ENCODE data around the gene AADACL4. TPM values are rescaled to one million over a fixed set of nuclear protein-coding genes. Genes with fewer than 3 reads are reported as not detected.

The AADACL4 gene
- total RNA-seq, 1 donor from 2014 or later = not detected

- Mint-ChIP-seq H3K4me3 (ENCODE audit: low read depth) (no peak overlapping the region), H3K4me1 (ENCODE audit: low read depth) (peaks cover 29% of the 10 kb centered on the region), H3K27me3 (ENCODE audit: low read depth) (no peaks in the 10 kb centered on the region), H3K9me3 (peaks cover 4% of the 10 kb centered on the region), H3K36me3 (ENCODE audit: low read depth) (peaks cover 47% of the 10 kb centered on the region), H3K27ac (no peak overlapping the region)
- intact Hi-C loops (cut with micrococcal nuclease) = loop anchor here (5.0 kb wide), 1 partner anchor 91 kb away; no protein-coding TSS in a partner anchor
- DNase-seq (ENCODE audit: low spot score) = no peak
Measured at GRCh38 chr1:12603224-12603623, 40.7 kb upstream of the AADACL4 start.

- Mint-ChIP-seq H3K4me3 (ENCODE audit: low read depth) (peak overlapping the region; percentile 18), H3K4me1 (ENCODE audit: low read depth) (peaks cover 35% of the 10 kb centered on the region), H3K36me3 (ENCODE audit: low read depth) (peaks cover 58% of the 10 kb centered on the region), H3K27ac (peak overlapping the region; percentile 54), H3K27me3 (ENCODE audit: low read depth) (no peaks in the 10 kb centered on the region), H3K9me3 (peaks cover 4% of the 10 kb centered on the region)
- DNase-seq (ENCODE audit: low spot score) = peak; percentile 47
- intact Hi-C loops (cut with micrococcal nuclease) = loop anchor here (1.0 to 5.0 kb wide), 2 partner anchors 16 to 92 kb away; no protein-coding TSS in a partner anchor
Measured at GRCh38 chr1:12604114-12604874, 39.6 kb upstream of the AADACL4 start.

GRCh38 chr1:12604986-12605385 lies 38.9 kb upstream of the AADACL4 start:
- Mint-ChIP-seq H3K27ac (no peak overlapping the region), H3K27me3 (ENCODE audit: low read depth) (no peaks in the 10 kb centered on the region), H3K4me1 (ENCODE audit: low read depth) (peaks cover 37% of the 10 kb centered on the region), H3K9me3 (peaks cover 4% of the 10 kb centered on the region), H3K4me3 (ENCODE audit: low read depth) (no peak overlapping the region), H3K36me3 (ENCODE audit: low read depth) (peaks cover 64% of the 10 kb centered on the region)
- intact Hi-C loops (cut with micrococcal nuclease) = loop anchor here (1.0 to 5.0 kb wide), 2 partner anchors 15 to 93 kb away; no protein-coding TSS in a partner anchor
- DNase-seq (ENCODE audit: low spot score) = no peak

- intact Hi-C loops (cut with micrococcal nuclease) = no loop called here
- peaks cover 4% of the 10 kb centered on the region for H3K9me3 Mint-ChIP-seq
- H3K4me3 Mint-ChIP-seq (ENCODE audit: low read depth) = no peak overlapping the region
- peaks cover 78% of the 10 kb centered on the region for H3K36me3 Mint-ChIP-seq (ENCODE audit: low read depth)
- H3K27ac Mint-ChIP-seq = no peak overlapping the region
- H3K27me3 Mint-ChIP-seq (ENCODE audit: low read depth) = no peaks in the 10 kb centered on the region
- no peak for DNase-seq (ENCODE audit: low spot score)
- H3K4me1 Mint-ChIP-seq (ENCODE audit: low read depth) = peaks cover 35% of the 10 kb centered on the region
Measured at GRCh38 chr1:12607263-12607662, 36.6 kb upstream of the AADACL4 start.

- H3K4me3 Mint-ChIP-seq (ENCODE audit: low read depth) = no peak overlapping the region
Measured at GRCh38 chr1:12608311-12608957, 35.5 kb upstream of the AADACL4 start.

GRCh38 chr1:12609469-12610003 lies 34.3 kb upstream of the AADACL4 start:
- no peak overlapping the region for H3K27ac Mint-ChIP-seq

More at GRCh38 chr1:12608311-12608957, 35.5 kb upstream of the AADACL4 start:
- Mint-ChIP-seq H3K27me3 (ENCODE audit: low read depth) (no peaks in the 10 kb centered on the region), H3K27ac (no peak overlapping the region), H3K36me3 (ENCODE audit: low read depth) (peaks cover 81% of the 10 kb centered on the region), H3K9me3 (peaks cover 4% of the 10 kb centered on the region), H3K4me1 (ENCODE audit: low read depth) (peaks cover 34% of the 10 kb centered on the region)
- no peak for DNase-seq (ENCODE audit: low spot score)
- intact Hi-C loops (cut with micrococcal nuclease) = no loop called here

GRCh38 chr1:12610305-12610935 lies 33.5 kb upstream of the AADACL4 start:
- H3K4me3 Mint-ChIP-seq (ENCODE audit: low read depth) = no peak overlapping the region
- DNase-seq (ENCODE audit: low spot score) = no peak
- H3K4me1 Mint-ChIP-seq (ENCODE audit: low read depth) = peaks cover 34% of the 10 kb centered on the region
- no peak overlapping the region for H3K27ac Mint-ChIP-seq
- intact Hi-C loops (cut with micrococcal nuclease) = no loop called here
- H3K36me3 Mint-ChIP-seq (ENCODE audit: low read depth) = peaks cover 79% of the 10 kb centered on the region
- no peaks in the 10 kb centered on the region for H3K27me3 Mint-ChIP-seq (ENCODE audit: low read depth)
- peaks cover 4% of the 10 kb centered on the region for H3K9me3 Mint-ChIP-seq

More at GRCh38 chr1:12609469-12610003, 34.3 kb upstream of the AADACL4 start:
- H3K36me3 Mint-ChIP-seq (ENCODE audit: low read depth) = peaks cover 75% of the 10 kb centered on the region
- H3K9me3 Mint-ChIP-seq = peaks cover 4% of the 10 kb centered on the region
- H3K4me3 Mint-ChIP-seq (ENCODE audit: low read depth) = no peak overlapping the region
- peaks cover 29% of the 10 kb centered on the region for H3K4me1 Mint-ChIP-seq (ENCODE audit: low read depth)
- DNase-seq (ENCODE audit: low spot score) = no peak
- intact Hi-C loops (cut with micrococcal nuclease) = no loop called here
- no peaks in the 10 kb centered on the region for H3K27me3 Mint-ChIP-seq (ENCODE audit: low read depth)

GRCh38 chr1:12610941-12611340 lies 32.9 kb upstream of the AADACL4 start:
- Mint-ChIP-seq H3K4me3 (ENCODE audit: low read depth) (no peak overlapping the region), H3K27ac (no peak overlapping the region), H3K27me3 (ENCODE audit: low read depth) (no peaks in the 10 kb centered on the region), H3K36me3 (ENCODE audit: low read depth) (peaks cover 81% of the 10 kb centered on the region), H3K9me3 (peaks cover 4% of the 10 kb centered on the region), H3K4me1 (ENCODE audit: low read depth) (peaks cover 40% of the 10 kb centered on the region)
- DNase-seq (ENCODE audit: low spot score) = no peak
- intact Hi-C loops (cut with micrococcal nuclease) = no loop called here

- no peaks in the 10 kb centered on the region for H3K9me3 Mint-ChIP-seq
- H3K4me1 Mint-ChIP-seq (ENCODE audit: low read depth) = peaks cover 39% of the 10 kb centered on the region
- H3K4me3 Mint-ChIP-seq (ENCODE audit: low read depth) = no peak overlapping the region
- H3K27me3 Mint-ChIP-seq (ENCODE audit: low read depth) = no peaks in the 10 kb centered on the region
- no peak for DNase-seq (ENCODE audit: low spot score)
- H3K36me3 Mint-ChIP-seq (ENCODE audit: low read depth) = peaks cover 75% of the 10 kb centered on the region
- no peak overlapping the region for H3K27ac Mint-ChIP-seq
- intact Hi-C loops (cut with micrococcal nuclease) = no loop called here
Measured at GRCh38 chr1:12613180-12613579, 30.7 kb upstream of the AADACL4 start.

GRCh38 chr1:12614402-12615158 lies 29.3 kb upstream of the AADACL4 start:
- Mint-ChIP-seq H3K27ac (peak overlapping the region; percentile 9), H3K9me3 (no peaks in the 10 kb centered on the region), H3K27me3 (ENCODE audit: low read depth) (no peaks in the 10 kb centered on the region), H3K36me3 (ENCODE audit: low read depth) (peaks cover 61% of the 10 kb centered on the region), H3K4me1 (ENCODE audit: low read depth) (peaks cover 41% of the 10 kb centered on the region), H3K4me3 (ENCODE audit: low read depth) (peak overlapping the region; percentile 98)
- intact Hi-C loops (cut with micrococcal nuclease) = loop anchor here (5.0 kb wide), 2 partner anchors 317 to 707 kb away; no protein-coding TSS in a partner anchor
- no peak for DNase-seq (ENCODE audit: low spot score)

- Mint-ChIP-seq H3K4me3 (ENCODE audit: low read depth) (peak overlapping the region; percentile 98), H3K36me3 (ENCODE audit: low read depth) (peaks cover 55% of the 10 kb centered on the region)
- intact Hi-C loops (cut with micrococcal nuclease) = loop anchor here (5.0 kb wide), 2 partner anchors 318 to 708 kb away; no protein-coding TSS in a partner anchor
Measured at GRCh38 chr1:12615159-12615864, 28.6 kb upstream of the AADACL4 start.

More at GRCh38 chr1:12615159-12615864, 28.6 kb upstream of the AADACL4 start:
- peaks cover 46% of the 10 kb centered on the region for H3K4me1 Mint-ChIP-seq (ENCODE audit: low read depth)
- H3K9me3 Mint-ChIP-seq = no peaks in the 10 kb centered on the region
- H3K27me3 Mint-ChIP-seq (ENCODE audit: low read depth) = no peaks in the 10 kb centered on the region
- H3K27ac Mint-ChIP-seq = peak overlapping the region; percentile 47
- DNase-seq (ENCODE audit: low spot score) = no peak
